Fibroblast of pulmonary artery (primary cell): ENCODE results near the gene PKP4.

Experiments
- DNase-seq: peaks from one replicate; pipeline ENCODE4 v3.0.0-alpha.2; 2010; ENCODE audit warnings: low read depth
- H3K4me3 ChIP-seq: replicated peaks from 2 replicates; pipeline ENCODE4 v1.5.1; 2011; ENCODE audit warnings: low read depth, mild to moderate bottlenecking, control low read depth, low read length, moderate library complexity
- TF ChIP-seq, protein P1 (sequence below): IDR thresholded peaks from 2 replicates; pipeline ENCODE4 v1.5.1; 2011; ENCODE audit warnings: mild to moderate bottlenecking, control low read depth, low read length, inconsistent platforms; ENCODE audit errors: missing control alignments

The PKP4 gene

DNA sequence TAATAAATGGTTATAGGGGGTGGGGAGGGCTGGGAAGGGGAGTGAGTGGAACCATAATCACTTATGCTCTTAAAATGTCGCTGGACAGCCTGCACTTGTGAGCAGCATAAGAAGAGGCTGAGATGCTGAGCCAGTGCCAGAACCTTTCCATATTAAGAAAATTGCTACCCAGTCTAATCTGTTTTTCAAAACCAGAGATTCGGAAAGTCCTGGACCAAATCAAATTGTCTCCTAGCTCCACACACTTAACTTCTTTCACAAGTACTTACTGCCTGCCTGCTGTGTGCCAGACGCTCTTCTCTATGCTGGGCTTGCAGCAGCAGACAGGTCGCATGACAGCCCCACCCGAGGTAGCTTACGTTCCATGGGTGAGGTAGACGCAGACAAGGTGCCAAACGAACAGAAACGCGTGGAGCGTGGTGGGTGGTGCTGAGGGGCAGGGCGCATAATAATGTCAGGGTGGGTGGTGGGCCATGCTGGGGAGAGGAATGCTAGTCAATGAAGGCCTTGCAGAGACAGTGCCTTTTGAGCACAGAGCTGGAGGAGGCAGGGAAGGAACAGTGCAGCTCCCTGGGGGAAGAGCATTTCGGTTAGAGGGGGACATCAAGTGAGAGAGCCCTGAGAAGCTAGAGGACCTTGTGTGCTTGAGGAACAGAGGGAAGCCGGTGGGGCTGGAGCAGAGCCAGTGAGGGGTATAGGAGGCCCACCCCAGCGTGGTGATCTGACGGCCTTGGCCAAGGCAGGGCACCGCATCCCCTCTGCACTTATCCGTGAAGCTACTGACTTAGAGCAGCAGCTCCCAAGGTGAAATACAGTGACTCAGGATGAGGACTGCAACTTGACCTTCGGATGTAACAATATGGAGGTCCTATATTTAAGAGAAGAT, 214.9 kb downstream of the PKP4 start:
- TF ChIP-seq, protein P1, sequence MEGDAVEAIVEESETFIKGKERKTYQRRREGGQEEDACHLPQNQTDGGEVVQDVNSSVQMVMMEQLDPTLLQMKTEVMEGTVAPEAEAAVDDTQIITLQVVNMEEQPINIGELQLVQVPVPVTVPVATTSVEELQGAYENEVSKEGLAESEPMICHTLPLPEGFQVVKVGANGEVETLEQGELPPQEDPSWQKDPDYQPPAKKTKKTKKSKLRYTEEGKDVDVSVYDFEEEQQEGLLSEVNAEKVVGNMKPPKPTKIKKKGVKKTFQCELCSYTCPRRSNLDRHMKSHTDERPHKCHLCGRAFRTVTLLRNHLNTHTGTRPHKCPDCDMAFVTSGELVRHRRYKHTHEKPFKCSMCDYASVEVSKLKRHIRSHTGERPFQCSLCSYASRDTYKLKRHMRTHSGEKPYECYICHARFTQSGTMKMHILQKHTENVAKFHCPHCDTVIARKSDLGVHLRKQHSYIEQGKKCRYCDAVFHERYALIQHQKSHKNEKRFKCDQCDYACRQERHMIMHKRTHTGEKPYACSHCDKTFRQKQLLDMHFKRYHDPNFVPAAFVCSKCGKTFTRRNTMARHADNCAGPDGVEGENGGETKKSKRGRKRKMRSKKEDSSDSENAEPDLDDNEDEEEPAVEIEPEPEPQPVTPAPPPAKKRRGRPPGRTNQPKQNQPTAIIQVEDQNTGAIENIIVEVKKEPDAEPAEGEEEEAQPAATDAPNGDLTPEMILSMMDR: no peak
- H3K4me3 ChIP-seq: no peak overlapping the region
- no peak for DNase-seq

DNA sequence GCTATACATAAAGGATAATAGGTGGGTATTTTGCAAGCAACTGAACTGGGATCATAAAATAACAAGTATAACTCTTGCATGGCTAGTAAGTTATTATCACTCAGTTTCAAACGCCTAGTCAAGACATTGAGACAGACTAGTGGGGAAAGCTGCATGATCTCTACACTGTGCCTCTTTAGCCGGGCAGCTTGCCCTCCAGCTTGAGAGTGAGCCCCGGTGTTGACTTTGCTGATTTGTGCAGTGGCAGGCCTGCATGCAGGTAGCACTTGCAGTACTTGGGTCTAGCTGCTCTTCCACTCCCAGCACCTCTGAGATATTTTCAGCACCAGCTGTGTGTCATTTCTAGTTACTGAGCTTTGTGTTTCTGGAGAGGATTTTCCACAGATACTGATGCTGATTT, 219.5 kb downstream of the PKP4 start:
- no peak for DNase-seq
- TF ChIP-seq, protein P1: no peak

DNA sequence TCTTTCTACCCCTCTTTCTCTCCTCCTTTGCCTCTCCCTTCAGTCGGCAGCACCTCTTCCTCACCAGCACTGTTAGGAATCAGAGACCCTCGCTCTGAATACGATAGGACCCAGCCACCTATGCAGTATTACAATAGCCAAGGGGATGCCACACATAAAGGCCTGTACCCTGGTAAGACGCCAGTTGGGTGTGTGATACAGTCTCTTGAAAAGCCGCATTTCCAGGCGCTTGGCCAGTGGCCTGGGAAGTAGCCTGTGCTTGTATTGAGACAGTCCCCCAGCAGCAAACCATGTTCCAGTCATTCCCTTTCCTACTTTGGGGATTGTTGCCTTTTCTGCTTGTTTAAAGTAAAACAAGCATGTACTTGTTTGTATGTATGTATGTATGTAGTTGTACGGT, 219.9 kb downstream of the PKP4 start:
- TF ChIP-seq, protein P1: no peak
- DNase-seq: no peak
- H3K4me3 ChIP-seq: no peak overlapping the region

More for the DNA sequence above, 219.5 kb downstream of the PKP4 start:
- H3K4me3 ChIP-seq: no peak overlapping the region

DNA sequence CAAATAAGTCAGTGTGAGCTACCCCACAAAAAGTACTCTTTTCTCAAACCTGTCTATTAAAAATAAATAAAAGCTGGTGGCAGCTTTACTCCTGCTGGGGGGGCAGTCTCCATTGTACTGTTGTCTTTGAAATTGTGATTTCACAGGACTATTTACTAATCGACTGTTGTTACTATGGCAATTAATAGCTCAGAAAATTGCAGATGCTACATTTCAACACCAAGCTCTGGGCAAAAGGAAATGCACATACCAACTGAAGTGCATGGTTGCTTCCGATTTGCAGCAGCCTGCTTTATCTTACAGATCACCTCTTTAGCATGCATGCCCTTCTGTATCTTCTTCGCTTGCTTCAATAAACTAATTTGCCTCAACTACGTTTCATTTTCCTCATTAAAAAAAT, 220.8 kb downstream of the PKP4 start:
- DNase-seq: no peak
- H3K4me3 ChIP-seq: no peak overlapping the region
- TF ChIP-seq, protein P1: no peak

DNA sequence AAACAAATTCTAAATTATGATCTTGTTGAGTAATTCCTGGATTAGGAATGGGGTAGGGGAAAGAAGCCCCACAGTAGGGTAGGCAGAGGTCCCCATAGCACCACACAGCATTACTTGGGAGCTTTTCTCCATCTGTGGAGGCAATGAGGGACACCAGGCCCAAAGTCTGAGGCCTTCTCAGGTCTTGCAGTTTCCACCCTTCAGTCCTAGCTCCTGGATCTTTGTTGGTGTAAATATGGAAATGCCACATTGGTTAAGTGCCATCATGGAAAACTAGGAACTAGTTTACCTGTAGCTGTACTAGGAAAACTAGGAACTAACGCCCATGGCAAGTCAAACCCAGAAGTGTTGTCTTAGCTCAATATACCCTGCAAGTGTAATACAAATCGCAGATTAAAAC, 225.1 kb downstream of the PKP4 start:
- no peak overlapping the region for H3K4me3 ChIP-seq
- DNase-seq: no peak
- TF ChIP-seq, protein P1: no peak

DNA sequence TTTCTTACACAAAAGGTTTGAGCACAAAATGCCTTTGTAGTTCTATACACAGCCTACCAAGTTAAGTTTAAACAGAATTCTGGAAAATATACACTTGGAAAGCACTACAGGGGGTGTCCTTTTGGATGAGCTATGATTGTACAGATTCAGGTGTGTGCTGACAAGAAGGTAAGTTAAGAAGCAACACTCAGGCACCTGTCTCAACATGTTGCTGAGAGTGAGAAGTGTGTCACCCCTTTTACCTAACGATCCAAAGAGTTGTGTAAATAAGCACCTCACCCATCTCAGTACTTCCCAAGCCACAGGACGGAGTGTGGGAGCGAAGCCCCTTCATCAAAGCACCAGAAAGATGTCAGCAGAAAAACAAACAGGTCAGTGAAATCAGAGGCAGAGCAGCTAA, 228.9 kb downstream of the PKP4 start:
- no peak for DNase-seq
- TF ChIP-seq, protein P1: no peak
- H3K4me3 ChIP-seq: no peak overlapping the region
